Activated CD4-positive, alpha-beta T cell treated with anti-CD3 and anti-CD28 coated beads, Interleukin-2, amount 50 U/mL, for 16 hours (primary cell): ENCODE data around the gene ADAMTS2.

Source experiments
- DNase-seq: peaks from one replicate; pipeline ENCODE4 v3.0.0-alpha.2; 2020

ADAMTS2 gene

DNA sequence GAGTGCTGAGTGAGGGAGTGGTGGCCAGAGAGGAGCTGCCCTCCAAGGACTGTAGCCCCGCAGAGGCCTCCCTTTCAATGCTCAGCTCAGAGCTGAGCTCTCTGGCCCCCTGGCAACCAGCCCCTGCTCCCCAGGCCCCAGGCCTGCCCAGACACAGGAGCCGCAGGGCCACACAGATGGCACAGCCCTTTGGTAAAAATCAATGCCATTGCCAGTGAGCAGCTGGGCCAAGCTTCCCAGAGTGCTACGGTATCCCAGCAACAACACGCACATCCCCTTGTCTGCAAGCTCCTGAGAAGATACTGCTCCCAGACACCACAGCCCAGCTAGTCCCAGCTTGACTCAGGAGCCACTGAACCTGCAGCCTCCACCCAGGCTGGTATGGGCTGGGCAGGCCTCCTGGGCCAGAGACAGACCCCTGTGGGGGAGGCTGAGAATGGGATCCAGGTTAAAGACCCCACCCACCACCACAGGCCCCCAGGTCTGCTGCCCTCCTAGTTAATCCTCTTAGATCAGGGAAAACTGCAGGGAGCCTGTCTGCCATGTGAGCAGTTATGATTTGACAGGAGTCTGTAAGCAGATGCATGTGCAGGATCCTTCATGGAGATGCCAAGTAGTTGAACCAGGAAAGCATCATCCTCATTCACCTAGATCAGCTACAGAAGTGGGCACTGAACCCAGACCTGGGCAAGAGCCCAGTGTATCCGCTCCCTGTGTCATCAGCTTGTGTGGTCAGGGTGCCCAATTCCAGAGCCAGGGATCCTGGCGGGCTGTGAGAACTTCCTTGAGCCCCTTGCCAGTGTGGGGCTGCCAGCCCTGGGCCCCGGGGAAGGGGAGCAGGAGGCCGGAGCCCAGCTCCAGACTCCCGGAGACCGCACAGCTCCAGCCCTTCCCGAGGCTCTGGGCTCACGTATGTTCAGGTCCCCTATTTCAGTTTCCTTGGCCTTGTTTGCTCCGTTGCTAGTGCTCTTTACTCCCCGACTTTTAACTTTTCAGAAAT, 26.7 kb upstream of the ADAMTS2 start:
- no peak for DNase-seq

DNA sequence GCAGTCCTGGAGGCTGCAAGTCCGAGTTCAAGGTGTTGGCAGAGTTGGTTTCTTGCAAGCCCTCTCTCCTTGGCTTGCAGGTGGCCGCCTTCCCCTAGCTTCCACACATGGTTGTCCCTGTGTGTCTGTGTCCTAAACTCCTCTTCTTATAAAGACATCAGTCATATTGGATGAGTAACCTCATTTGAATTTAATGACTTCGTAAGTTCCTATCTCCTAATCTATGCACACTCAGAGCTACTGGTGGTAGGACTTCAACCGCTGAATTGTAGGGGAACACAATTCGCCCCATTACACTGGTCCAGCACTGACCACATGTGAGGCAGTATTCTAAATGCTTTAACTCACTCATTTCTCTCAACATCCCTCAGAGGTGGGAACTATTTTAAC, 25.9 kb upstream of the ADAMTS2 start:
- no peak for DNase-seq

DNA sequence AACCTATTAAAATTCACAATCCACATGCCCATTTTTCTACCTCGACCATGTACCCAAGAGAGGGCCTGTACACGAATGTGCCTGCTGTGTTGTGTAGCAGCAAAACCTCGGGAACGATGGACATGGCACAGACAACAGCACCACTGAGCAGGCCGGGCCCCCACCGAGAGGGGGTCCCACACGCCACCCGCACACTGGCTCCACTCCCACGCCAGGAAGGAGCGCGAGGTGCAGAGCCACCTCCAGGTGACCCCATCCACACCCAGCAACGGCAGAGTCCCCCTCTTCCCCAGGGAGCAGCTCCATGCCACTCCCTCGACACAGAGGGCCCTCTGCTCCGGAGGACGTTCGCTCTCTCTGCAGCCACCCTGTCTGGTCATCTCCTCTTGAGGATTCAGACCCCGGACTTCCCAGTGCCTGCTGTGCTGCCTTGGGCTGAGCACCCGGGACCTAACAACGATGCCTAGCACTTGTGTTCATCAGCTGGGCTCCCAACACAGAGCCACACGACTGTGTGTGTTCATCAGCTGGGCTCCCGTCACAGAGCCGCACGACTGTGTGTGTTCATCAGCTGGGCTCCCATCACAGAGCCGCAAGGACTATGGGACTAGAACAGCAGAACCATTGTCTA, 25.3 kb upstream of the ADAMTS2 start:
- no peak for DNase-seq

DNA sequence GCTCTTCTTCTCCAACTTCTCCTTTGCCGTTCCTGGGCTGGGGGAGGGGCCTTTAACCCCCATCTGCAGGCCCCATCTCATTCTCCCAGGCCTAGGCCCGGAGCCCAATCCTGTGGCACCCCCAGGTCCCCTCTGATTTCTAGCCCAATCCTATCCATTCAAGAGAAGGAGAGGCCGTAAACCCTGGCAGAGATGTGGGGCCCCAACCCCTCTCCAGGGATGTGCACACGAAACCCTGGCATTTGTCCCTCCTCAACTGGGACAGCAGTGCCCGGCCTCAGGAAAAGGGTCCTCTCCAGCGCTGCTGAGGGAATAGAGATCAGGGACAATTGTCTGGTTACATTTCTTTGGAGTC, 24.2 kb upstream of the ADAMTS2 start:
- DNase-seq: no peak

DNA sequence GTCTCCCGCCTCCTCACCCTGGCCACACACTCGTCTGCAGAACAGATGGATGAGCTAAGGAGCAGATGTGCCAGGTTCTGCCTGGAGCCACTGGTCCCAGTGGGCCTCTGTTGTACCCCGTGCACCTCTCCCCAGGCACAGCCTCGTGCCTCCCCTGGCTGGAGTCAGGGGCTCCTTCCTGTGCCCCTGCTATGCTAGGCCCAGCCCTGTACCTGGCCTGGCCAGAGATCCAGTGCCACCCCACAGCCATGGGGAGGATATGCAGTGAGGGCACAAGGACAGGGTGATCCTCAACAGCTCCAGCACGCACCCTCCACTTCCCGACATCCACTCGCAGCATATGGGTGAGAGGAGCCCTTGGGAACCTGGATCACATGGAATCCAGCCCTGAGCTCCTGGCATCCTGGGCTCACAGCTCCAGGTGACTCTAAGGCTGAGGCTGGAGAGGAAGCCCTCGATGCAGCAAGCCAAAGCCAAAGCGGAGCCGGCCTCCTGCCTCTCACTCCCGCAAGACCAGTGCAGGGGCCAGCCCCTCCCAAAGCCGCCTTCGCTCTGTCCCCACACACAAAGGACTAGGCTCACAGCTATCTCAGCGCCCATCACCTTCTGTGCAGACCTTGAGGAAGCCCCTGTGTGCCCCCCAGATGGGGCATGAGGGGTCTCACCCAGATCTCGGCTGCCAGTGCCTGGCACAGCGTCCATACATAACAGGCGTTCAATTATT, 23.7 kb upstream of the ADAMTS2 start:
- no peak for DNase-seq

DNA sequence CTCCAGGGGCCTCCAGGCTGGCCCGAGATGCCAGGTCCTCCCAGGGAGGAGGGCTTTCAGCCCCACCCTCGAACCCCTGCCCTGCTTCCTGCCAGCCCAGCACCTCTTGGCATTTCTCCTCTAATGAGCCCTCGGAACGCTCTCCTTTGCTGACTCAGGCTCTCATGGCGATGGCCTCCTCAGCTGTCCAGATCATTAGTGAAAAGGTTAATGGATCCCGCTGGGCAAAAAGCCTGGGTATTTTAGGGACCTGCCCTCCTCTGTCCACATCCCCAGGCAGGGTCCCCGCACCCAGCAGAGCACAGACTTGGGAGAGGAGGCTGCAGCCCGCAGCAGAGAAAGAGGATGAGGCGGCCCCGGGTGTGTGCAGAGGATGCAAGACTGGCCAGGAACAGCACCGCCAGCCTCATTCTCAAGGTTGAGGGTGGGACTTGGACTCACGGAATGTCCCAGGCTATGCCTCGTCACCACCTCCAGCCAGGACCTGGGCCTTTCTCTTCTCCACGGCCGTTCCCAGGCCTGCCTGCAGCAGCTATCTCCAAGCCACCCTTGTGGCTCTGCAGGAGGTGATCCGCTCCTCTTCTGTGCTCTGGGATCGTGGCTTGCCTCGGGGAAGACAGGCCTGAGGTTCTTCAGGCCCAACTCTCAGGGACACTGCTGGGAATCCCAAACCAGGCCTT, 23.0 kb upstream of the ADAMTS2 start:
- DNase-seq: no peak

DNA sequence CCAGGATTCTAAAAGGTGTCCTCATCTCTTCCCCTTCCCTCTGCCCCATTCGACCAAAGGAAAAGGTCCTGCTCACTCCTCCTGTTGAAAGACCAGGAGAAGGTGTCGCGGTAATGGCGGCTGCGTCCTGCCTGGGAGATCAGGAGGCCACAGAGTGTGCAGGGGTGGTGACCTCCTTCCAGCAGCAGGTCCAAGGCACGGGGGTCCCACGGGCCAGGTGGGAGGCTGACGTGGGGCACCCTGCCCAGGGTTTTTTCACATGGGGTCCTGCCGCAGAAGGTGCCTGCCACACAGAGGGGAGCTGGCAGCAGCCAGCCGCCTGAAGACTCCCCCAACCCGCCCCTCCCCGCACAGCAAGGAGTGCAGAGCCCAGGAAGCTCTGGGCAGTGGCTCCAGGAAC, 22.2 kb upstream of the ADAMTS2 start:
- DNase-seq: no peak

DNA sequence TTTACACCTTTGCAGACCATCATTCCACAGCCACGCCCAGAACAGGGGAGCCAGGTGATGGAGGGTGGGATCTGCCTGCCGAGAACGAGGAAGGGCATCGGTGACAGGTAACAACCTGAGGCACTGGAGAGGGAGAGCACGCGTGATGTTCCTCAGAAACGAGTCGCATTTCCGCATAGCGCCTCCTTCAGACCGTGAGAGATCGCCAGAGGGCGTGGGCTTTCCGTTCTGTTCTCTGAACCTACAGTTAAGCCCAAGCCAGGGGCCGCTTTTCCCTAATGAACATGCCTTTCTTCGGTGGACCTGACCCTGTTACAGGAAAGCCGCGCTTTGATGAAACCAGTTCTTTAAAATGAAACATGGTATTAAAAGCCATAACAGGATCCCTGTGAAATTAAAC, 17.1 kb upstream of the ADAMTS2 start:
- no peak for DNase-seq

DNA sequence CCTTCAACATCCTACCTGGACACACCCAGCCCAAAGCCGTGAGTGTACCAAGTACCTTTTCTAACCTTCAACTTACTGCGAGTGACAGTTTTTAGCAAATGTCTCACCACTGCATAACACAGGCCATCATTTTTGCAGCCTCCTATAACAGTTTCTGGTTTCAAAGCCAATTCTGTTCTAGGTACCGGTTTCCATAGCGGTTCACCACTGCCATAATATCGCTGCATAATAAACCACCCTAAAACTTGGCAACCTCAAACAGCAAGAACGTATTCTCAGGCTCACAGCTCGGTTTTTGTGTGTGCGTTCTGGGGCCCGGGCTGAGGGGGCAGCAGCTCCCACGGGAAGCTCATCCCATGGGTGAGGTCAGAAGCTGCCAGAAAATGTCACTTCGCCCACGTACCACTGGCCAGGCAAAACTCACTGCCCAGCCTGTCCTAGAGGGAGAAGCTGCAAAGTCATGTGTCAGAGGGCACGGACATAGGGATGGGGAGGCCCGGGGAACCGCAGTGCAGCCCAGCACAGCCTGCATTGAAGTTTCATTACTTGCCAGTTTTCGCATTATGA, 15.9 kb upstream of the ADAMTS2 start:
- no peak for DNase-seq

DNA sequence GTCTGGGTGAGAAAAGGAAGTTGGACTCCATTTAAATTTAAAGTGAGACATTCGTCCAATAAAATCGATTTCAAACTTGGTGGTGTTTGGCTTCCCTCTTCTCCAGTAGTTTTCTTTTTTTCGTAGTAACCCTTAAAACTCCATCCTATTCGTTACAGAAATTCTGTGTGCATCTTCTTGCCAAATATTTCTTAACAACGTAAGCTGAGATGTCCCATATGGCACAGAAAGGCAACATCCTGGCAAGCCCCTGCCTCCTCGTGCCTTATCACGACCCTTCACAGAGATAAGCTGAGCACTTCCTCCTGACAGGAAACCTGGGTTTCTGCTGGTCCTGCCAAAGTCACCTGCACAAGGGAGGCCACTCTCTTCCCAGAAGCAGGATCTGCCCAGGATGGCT, 11.8 kb upstream of the ADAMTS2 start:
- no peak for DNase-seq

DNA sequence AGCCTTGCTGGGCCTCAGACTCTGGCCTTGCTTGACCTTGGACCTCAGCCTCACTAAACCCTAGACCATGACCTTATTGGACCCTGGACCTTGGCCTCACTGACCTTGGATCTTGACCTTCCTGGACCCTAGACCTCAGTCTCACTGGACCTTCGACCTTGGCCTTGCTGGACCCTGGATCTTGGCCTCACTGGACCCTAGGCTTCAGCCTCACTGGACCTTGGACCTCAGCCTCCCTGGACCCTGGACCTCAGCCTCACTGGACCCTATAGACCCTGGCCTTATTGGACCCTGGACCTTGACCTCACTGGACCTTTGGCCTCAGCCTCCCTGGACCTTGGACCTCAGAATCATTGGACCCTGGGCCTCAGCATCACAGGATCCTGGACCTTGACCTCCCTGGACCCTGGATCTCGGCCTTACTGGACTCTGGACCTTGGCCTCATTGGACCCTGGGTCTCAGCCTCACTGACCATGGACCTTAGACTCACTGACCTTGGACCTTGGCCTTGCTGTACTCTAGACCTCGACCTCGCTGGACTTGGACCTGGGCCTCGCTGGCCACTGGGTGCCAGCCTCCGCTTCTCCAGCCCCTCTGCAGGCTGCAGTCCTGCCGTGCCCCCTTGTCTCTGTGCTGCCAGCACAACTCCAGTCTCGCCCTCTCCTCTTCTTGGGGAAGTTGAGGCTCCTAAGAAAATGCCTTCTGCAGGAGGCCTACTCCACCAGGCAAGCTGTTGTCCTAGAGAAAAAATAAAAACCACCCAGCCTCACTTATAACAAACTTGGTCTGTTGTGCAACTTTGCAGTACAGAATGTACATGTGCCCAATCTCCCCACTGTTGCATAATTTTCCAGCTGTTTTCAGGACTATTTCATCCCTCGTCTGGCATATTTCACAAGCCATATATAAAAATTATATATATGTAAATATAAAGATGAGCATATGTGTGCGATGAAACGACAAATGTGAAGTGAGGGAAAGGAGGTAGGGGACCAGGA, 11.0 kb upstream of the ADAMTS2 start:
- no peak for DNase-seq

DNA sequence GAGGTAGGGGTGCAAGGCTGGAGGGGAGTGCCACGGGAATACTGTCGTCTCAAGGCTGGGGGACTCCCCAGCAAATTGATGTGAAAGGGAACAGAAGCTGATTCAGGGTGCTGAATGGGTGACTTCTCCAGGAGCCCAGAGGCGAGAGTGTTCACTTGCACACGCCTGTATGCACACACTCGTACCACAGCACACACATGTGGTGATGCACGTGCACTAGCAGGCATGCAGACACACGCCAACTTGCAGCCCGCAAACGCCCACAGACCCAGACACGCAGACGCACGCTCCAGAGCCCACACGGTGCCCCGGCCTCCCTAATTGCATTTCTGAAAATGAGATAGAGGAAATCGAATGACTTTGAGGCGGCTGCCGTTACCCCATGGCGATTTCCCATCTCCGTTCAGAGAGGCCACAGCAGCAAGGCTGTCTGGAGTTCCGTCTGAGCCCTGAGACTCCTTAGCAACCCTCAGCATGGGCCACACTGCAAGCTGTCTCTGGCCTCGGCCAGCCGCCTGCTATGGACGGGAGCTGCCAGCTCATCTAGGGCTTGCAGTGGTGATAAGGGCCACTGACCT, 9.1 kb upstream of the ADAMTS2 start:
- DNase-seq: no peak

DNA sequence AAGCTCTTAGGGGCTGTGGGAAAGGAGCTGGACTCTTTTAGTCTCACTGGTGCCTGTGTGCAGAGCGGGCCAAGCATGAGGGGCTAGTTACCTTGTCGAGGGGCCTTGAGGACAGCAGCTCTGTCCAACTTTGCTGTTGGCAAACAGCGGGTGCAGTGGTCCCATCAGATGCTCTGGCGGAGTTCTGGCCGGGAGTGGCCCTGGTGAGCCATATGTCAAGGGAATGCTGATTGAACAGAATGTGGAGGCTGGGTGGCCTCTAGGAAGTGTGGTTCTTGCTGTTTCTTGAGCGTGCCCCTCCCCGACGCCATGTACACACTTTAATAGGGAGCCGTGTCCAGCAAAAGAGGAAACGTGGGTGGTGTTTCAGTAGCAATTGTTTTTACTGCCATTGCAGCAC, 3.6 kb upstream of the ADAMTS2 start:
- no peak for DNase-seq

DNA sequence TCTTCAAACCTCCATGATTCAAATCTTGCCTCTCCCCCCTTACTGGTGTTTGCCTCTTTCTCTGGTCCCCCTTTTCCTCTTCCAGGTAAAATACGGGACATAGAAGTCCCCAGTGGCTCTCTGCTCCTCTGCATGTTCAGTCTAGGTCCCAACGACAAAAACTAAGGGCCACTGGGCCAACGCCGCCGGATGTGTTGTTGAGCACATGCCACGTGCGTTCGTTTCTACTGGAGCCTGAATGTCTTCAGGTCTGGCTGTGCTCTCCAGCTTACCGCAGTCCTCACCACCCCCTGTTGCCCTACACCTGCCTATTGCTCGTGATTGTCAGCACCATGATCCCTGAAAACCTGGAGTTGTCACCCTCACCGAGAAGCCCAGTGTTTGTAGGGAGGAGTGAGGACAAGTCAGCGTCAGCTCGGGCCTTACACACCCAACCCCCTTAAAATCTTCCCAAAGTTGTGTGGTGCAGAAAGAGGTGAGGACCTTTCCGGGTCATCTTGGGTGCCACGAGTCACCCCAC, 2.8 kb upstream of the ADAMTS2 start:
- no peak for DNase-seq

DNA sequence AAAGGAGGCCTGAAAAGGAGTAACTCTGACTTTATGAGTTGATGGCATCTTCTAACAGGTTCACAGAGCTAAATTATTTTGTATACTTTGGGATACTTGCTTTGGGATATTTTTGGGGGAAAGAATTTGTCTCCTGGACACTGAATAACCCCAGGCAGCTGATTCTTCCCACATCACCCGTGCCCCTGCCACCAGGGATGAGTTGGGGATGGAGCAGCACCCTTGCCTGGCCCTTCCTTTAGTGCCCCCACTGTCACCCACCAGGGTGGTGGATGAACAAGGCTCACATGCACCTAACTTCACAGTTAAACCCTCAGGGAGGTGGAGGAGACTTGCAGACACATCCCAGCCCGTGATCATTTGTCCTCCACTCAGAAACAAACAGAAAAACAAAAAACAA, 2.3 kb upstream of the ADAMTS2 start:
- no peak for DNase-seq

DNA sequence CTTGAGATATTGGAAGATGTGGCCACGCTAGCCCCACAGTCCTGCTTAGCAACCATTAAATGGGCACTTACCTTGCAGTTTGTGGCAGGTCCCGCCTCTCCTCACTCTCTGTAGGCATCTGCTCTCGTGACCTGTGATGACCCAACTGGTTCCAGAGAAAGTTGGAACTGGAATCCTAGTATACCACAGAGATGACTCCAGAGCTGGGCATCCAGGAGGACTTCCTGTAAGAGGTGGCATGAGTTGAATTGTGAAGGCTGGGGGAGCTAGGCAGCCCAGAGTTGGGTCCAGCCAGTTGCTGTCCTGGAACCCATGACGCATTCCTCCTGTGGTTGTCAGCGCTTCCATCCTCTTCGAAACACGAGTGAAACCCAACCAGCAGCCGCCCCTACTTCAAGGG, 1.6 kb upstream of the ADAMTS2 start:
- DNase-seq: no peak

DNA sequence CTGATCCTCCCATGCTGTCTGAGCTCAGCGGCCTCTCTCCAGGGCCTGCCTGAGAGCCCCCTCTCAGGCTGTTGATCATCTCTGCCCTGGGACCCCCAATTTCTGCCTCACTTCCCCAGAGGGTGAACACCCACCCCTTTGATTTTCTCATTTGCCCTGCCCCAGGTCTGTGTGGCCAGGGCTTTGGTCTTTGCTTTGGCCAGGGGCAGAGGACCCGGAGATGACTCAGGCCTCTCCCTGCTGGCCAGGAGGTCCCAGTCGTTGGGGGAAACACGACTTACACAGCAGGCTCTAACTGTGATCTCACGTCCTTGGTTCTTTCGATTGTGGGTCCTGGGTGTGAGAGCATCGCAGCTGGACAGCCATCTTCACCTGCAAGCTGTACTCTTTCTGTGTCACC, 1.1 kb upstream of the ADAMTS2 start:
- DNase-seq: no peak

DNA sequence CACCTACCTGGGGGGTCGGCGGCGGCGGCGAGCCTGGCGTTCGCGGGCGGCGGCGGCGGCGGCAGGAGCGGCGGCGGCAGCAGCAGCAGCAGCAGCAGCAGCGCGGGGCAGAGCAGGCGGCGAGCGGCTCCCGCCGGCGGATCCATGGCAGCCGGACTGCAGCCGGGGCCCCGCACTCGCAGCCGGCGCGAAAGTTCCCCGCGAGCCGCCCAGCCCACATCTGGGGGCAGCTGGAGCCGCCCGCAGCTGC, 153 bp downstream of the ADAMTS2 start:
- no peak for DNase-seq

DNA sequence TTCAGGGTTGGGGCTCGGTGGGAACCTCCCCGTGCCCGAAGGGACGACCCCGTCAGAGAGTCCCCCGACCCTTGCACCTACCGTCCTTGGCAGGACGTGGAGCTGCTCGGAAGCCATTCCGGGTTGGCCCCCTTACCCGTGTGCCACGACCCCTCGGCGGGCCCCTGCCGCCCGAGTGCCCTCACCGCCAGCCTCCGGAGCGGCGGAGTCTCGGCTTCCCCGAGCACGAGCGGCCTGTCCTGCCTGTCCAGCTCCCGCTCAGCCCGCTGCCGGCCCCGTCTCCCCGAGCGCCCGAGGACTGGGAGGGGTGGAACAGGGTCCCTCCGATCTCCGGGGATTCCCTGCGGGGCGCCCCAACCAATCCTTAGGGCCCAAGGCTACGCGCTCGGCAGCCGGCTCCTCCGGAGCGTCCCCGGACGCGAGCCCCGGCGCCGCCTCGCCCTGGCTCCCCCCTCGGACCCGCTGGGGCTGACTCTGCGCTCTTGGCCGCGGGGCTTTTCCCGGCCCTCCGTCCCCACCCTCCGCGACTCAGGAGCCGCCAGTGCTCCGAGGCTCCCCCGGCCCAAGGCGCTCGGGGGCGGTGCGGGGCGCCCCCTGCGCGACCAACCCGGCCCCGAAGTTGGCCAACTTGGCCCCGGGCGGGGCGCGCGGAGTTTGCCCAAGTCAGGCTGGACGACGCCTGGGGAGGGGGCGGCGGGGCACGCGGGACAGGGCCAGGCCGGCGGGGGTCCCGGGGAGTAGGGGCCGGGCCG, 654 bp downstream of the ADAMTS2 start:
- no peak for DNase-seq

DNA sequence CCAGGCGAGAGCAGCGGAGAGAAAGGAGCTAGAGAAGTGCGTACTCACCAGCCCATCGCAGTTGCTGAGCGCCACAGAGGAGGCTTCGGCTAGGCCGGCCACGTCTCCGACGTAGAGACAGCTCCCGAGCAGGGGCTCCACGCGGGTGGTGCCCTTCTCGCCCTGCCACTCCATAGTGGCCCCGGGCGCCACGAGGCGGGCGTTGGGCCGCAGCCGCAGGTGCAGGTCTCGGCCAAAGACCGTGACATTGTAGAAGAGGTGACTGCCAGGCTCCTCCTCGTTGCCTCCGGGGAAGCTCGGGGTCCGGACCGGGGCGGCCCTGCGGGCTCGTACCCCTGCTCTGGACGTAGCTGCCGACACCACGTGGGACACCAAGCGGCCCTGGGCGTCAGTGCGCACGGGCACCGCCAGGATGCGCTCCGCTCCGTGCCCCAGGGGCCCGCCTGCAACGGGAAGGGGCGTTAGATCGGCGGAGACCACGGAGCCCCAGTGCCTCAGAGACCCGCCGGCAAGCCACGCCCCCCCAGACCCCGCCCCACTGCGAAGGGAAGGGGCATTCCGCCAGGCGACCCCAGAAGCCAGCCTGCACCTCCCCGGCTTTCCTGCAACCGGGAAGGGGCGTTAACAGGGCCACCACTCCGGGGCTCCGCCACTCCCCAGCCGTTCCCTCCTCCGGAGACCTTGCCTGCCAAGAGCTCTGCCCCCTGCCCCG, 1.4 kb downstream of the ADAMTS2 start:
- peak; percentile 1 for DNase-seq
